D721Med (cell line): Measurements from ENCODE around the gene DSCAM.

Source experiments
- DNase-seq: peaks from one replicate; pipeline ENCODE4 v3.0.0; 2011; ENCODE audit warnings: low spot score; ENCODE audit not compliant: insufficient read length
- FAIRE-seq: peaks from 2 replicates; lab custom pipeline; 2011; peaks lifted over from hg19 to GRCh38; lab: Jason Lieb, UNC
- TF ChIP-seq, protein P1 (sequence below): IDR thresholded peaks from 2 replicates; pipeline ENCODE4 v1.5.1; 2012; ENCODE audit warnings: mild to moderate bottlenecking, control low read depth; ENCODE audit not compliant: insufficient read depth; ENCODE audit errors: missing control alignments

Gene DSCAM

DNA sequence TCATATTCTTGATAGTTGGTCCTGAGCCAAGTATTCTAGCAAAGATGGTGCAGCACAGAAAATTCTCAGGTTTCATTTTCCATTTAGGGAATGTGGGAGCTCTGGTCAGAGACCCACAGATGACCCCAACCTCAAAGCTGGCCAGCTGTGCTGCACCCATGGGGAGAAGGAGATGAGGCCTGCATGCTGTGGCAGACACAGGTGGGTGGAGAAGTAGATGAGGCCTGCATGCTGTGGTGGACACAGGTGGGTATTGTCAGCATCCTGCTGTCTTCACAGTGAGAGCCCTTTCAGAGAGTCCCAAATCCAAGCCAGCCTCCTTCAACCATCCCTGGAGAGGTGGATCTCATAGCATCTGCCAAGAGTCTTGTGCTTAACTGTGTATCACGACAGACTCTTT, 77.7 kb downstream of the DSCAM start:
- TF ChIP-seq, protein P1, sequence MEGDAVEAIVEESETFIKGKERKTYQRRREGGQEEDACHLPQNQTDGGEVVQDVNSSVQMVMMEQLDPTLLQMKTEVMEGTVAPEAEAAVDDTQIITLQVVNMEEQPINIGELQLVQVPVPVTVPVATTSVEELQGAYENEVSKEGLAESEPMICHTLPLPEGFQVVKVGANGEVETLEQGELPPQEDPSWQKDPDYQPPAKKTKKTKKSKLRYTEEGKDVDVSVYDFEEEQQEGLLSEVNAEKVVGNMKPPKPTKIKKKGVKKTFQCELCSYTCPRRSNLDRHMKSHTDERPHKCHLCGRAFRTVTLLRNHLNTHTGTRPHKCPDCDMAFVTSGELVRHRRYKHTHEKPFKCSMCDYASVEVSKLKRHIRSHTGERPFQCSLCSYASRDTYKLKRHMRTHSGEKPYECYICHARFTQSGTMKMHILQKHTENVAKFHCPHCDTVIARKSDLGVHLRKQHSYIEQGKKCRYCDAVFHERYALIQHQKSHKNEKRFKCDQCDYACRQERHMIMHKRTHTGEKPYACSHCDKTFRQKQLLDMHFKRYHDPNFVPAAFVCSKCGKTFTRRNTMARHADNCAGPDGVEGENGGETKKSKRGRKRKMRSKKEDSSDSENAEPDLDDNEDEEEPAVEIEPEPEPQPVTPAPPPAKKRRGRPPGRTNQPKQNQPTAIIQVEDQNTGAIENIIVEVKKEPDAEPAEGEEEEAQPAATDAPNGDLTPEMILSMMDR, result no peak
- no peak for DNase-seq
- FAIRE-seq, result no peak

DNA sequence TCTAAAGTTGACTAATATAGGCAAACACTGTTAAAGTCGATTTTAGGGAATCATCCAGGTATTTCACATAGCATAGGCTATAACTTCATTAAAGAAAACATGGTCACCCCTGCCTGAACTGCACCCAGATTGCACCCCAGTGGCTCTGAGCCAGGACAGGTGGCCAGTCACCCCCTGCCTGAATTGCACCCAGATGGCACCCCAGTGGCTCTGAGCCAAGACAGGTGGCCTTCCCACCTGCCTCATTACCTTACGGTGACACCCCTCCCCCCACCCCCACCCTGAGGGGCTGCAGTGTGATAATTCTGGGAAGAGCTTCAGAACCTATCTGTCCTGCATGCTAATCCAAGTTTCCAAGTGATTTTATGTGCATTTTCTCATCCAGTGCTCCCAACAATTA, 78.9 kb downstream of the DSCAM start:
- DNase-seq, result no peak
- TF ChIP-seq, protein P1, result no peak
- FAIRE-seq, result no peak

DNA sequence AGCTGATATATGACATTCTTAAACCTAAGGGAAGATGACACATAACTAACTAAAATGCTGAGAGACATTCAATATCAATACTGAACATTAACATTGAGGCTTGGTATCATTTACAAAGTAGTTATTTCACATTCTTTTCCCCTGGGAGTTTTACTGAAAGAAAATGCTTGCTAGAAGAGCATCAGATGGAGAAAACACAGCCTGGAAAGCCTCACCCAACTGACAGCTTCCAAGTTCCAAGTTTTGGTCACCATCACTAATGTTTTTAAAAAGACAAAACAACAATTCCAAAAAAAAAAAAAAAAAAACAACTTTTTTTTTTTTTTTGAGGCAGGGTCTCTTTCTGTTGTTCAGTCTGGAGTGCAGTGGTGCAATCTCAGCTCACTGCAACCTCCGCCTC, 80.6 kb downstream of the DSCAM start:
- FAIRE-seq, result no peak
- DNase-seq, result no peak
- TF ChIP-seq, protein P1, result no peak

DNA sequence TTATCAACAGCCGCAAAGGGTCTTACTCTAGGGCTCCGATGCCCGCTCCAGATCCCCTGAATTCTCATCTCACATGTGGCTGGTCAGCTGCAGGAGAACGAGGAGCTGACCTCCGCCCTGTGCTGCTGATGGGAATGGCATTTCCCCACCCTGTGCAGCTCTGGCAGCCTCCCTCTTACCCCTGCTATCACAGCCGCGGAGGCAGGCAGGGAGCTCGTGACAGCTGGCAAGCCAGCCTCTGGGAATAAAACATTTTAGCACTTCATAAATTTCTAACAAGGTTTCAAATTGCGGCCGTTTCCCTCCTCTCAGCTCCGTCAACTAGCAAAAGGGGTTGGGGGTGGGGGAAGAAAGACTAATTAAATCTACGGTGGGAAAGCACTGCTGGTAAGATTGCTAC, 81.1 kb downstream of the DSCAM start:
- TF ChIP-seq, protein P1, result no peak
- FAIRE-seq, result no peak
- DNase-seq, result no peak

DNA sequence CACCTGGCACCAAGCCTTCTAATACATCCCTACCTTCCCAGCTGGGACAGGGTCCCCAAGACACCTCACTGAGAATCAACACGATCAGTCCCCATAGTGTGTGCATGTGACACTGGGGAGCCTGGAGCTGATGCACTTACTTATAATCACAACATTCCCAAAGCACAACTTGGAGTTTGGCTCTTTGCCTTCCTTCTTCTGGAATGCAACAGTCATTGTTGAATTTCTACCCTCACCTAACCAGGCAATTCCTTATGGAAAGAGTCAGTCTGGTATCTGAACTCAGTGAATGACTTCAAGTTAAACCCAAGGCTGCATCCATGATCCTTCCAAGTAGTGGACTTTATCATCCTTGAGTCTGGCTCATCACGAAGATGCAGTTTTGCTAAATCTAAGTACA, 86.1 kb downstream of the DSCAM start:
- DNase-seq (no peak), FAIRE-seq (no peak)
- TF ChIP-seq, protein P1, result no peak

DNA sequence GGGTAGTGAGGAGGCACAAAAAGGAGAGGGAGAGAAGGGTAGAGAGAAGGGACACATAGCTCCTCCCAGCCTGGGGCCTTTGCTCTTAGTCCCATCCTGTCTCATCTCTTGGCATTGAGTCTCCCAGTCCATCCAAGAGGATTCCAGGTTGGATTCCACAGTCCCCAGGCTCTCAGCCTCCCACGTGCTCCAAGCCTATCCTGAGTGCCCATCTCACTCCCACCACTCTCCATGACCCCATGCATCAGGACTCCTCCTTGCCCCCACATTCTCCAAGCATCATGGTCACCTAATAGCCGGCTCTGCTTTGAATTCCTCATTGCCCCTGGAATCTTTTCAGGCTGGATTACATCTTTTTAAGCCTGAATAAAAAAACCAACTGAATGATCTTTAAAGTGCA, 87.9 kb downstream of the DSCAM start:
- TF ChIP-seq, protein P1, result no peak
- DNase-seq (no peak), FAIRE-seq (no peak)

DNA sequence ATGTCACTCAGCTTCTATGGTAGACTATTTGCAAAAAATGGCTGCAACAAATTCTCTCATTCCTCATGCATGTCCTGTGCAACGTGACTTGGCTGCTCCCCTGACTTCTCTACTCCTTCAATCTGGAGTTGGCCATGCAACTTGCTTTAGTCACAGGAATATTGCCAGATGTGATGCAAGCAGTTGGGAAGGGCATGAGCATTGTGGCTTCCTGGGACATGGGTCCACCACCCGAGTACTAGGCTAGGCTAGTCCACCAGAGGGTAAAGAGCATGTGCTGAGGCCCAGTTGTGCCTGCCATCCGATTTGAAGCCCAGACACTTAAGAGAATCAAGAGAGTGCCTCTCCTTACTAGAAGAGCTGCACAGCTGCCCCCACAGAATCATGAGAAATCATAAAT, 89.6 kb downstream of the DSCAM start:
- DNase-seq (no peak), FAIRE-seq (no peak)

More for the DNA sequence above, 89.6 kb downstream of the DSCAM start:
- TF ChIP-seq, protein P1, result no peak
